Measurements from ENCODE around the gene BCL7C.

BCL7C gene

GRCh38 chr16:30927789-30928378 lies 34.0 kb upstream of the BCL7C start:
- Histone ChIP-seq H3K9me3 (ENCODE audit: insufficient read depth, low read depth, low read length) (no peaks in the 10 kb centered on the region), H3K27ac (ENCODE audit: low read depth, low read length) (peak overlapping the region; percentile 30; the same call in 1 of the 2 replicates), H3K9ac (ENCODE audit: low read depth, low read length) (no peak overlapping the region), H3K27me3 (ENCODE audit: insufficient read depth, low read length) (no peaks in the 10 kb centered on the region), H3K4me3 (ENCODE audit: low read length) (no peak overlapping the region), H3K36me3 (ENCODE audit: insufficient read depth, low read length) (peaks cover 59% of the 10 kb centered on the region), H3K4me1 (ENCODE audit: insufficient read depth, low read length) (no peaks in the 10 kb centered on the region)
- WGBS, result 70% methylated on average over 15 of the region's 15 CpGs

- 95% methylated on average over 22 of the region's 22 CpGs for WGBS
- Histone ChIP-seq H3K9me3 (ENCODE audit: insufficient read depth, low read depth, low read length) (no peaks in the 10 kb centered on the region), H3K27ac (ENCODE audit: low read depth, low read length) (peak overlapping the region; percentile 30; the same call in 1 of the 2 replicates), H3K4me3 (ENCODE audit: low read length) (no peak overlapping the region), H3K4me1 (ENCODE audit: insufficient read depth, low read length) (no peaks in the 10 kb centered on the region), H3K36me3 (ENCODE audit: insufficient read depth, low read length) (peaks cover 52% of the 10 kb centered on the region), H3K9ac (ENCODE audit: low read depth, low read length) (no peak overlapping the region), H3K27me3 (ENCODE audit: insufficient read depth, low read length) (no peaks in the 10 kb centered on the region)
Measured at GRCh38 chr16:30926937-30927788, 33.3 kb upstream of the BCL7C start.

GRCh38 chr16:30925995-30926811 lies 32.3 kb upstream of the BCL7C start:
- Histone ChIP-seq H3K27ac (ENCODE audit: low read depth, low read length) (no peak overlapping the region), H3K9ac (ENCODE audit: low read depth, low read length) (no peak overlapping the region), H3K4me3 (ENCODE audit: low read length) (no peak overlapping the region), H3K27me3 (ENCODE audit: insufficient read depth, low read length) (no peaks in the 10 kb centered on the region), H3K9me3 (ENCODE audit: insufficient read depth, low read depth, low read length) (no peaks in the 10 kb centered on the region), H3K36me3 (ENCODE audit: insufficient read depth, low read length) (peaks cover 44% of the 10 kb centered on the region), H3K4me1 (ENCODE audit: insufficient read depth, low read length) (no peaks in the 10 kb centered on the region)
- 87% methylated on average over 10 of the region's 10 CpGs for WGBS

GRCh38 chr16:30925632-30925987 lies 31.7 kb upstream of the BCL7C start:
- Histone ChIP-seq H3K36me3 (ENCODE audit: insufficient read depth, low read length) (peaks cover 38% of the 10 kb centered on the region), H3K9me3 (ENCODE audit: insufficient read depth, low read depth, low read length) (no peaks in the 10 kb centered on the region), H3K9ac (ENCODE audit: low read depth, low read length) (peak overlapping the region; percentile 27; the same call in 1 of the 2 replicates), H3K4me1 (ENCODE audit: insufficient read depth, low read length) (no peaks in the 10 kb centered on the region), H3K4me3 (ENCODE audit: low read length) (no peak overlapping the region), H3K27me3 (ENCODE audit: insufficient read depth, low read length) (no peaks in the 10 kb centered on the region), H3K27ac (ENCODE audit: low read depth, low read length) (no peak overlapping the region)
- 95% methylated on average over 26 of the region's 26 CpGs for WGBS

GRCh38 chr16:30924913-30925631 lies 31.2 kb upstream of the BCL7C start:
- H3K36me3 ChIP-seq (ENCODE audit: insufficient read depth, low read length), result peaks cover 32% of the 10 kb centered on the region
- peak overlapping the region; percentile 85 for H3K9ac ChIP-seq (ENCODE audit: low read depth, low read length)
- H3K27me3 ChIP-seq (ENCODE audit: insufficient read depth, low read length), result no peaks in the 10 kb centered on the region
- peak overlapping the region; percentile 70 for H3K27ac ChIP-seq (ENCODE audit: low read depth, low read length)
- no peaks in the 10 kb centered on the region for H3K9me3 ChIP-seq (ENCODE audit: insufficient read depth, low read depth, low read length)
- WGBS, result 81% methylated on average over 11 of the region's 11 CpGs
- H3K4me1 ChIP-seq (ENCODE audit: insufficient read depth, low read length), result no peaks in the 10 kb centered on the region
- H3K4me3 ChIP-seq (ENCODE audit: low read length), result peak overlapping the region; percentile 75

- H3K4me3 ChIP-seq (ENCODE audit: low read length), result peak overlapping the region; percentile 75
- H3K36me3 ChIP-seq (ENCODE audit: insufficient read depth, low read length), result peaks cover 26% of the 10 kb centered on the region
- peak overlapping the region; percentile 80 for H3K27ac ChIP-seq (ENCODE audit: low read depth, low read length)
- H3K4me1 ChIP-seq (ENCODE audit: insufficient read depth, low read length), result no peaks in the 10 kb centered on the region
- no peaks in the 10 kb centered on the region for H3K27me3 ChIP-seq (ENCODE audit: insufficient read depth, low read length)
- no peaks in the 10 kb centered on the region for H3K9me3 ChIP-seq (ENCODE audit: insufficient read depth, low read depth, low read length)
- peak overlapping the region; percentile 85 for H3K9ac ChIP-seq (ENCODE audit: low read depth, low read length)
- 2% methylated on average over 53 of the region's 53 CpGs for WGBS
Measured at GRCh38 chr16:30924076-30924912, 30.4 kb upstream of the BCL7C start.

- H3K9me3 ChIP-seq (ENCODE audit: insufficient read depth, low read depth, low read length), result no peaks in the 10 kb centered on the region
- no peaks in the 10 kb centered on the region for H3K4me1 ChIP-seq (ENCODE audit: insufficient read depth, low read length)
- WGBS, result 0% methylated on average over 10 of the region's 31 CpGs
- H3K36me3 ChIP-seq (ENCODE audit: insufficient read depth, low read length), result peaks cover 19% of the 10 kb centered on the region
- H3K9ac ChIP-seq (ENCODE audit: low read depth, low read length), result peak within 1 kb of the TSS; percentile 85
- no peaks in the 10 kb centered on the region for H3K27me3 ChIP-seq (ENCODE audit: insufficient read depth, low read length)
- peak within 1 kb of the TSS; percentile 81 for H3K4me3 ChIP-seq (ENCODE audit: low read length)
- peak within 1 kb of the TSS; percentile 89 for H3K27ac ChIP-seq (ENCODE audit: low read depth, low read length)
Measured at GRCh38 chr16:30923554-30924075, 29.7 kb upstream of the BCL7C start, which contains the start of gene FBXL19. Gene FBXL19 (plus strand): TSS chr16:30923572. CDS start chr16:30925755, 2,183 bp downstream.

- H3K36me3 ChIP-seq (ENCODE audit: insufficient read depth, low read length), result peaks cover 15% of the 10 kb centered on the region
- H3K9me3 ChIP-seq (ENCODE audit: insufficient read depth, low read depth, low read length), result no peaks in the 10 kb centered on the region
- H3K27ac ChIP-seq (ENCODE audit: low read depth, low read length), result peak overlapping the region; percentile 89
- no peaks in the 10 kb centered on the region for H3K4me1 ChIP-seq (ENCODE audit: insufficient read depth, low read length)
- H3K4me3 ChIP-seq (ENCODE audit: low read length), result peak overlapping the region; percentile 75
- WGBS, result under 1% methylated on average over 33 of the region's 33 CpGs
- peak overlapping the region; percentile 85 for H3K9ac ChIP-seq (ENCODE audit: low read depth, low read length)
- no peaks in the 10 kb centered on the region for H3K27me3 ChIP-seq (ENCODE audit: insufficient read depth, low read length)
Measured at GRCh38 chr16:30922960-30923535, 29.2 kb upstream of the BCL7C start.

- H3K9ac ChIP-seq (ENCODE audit: low read depth, low read length), result peak overlapping the region; percentile 85
- peak overlapping the region; percentile 89 for H3K27ac ChIP-seq (ENCODE audit: low read depth, low read length)
- H3K4me3 ChIP-seq (ENCODE audit: low read length), result peak overlapping the region; percentile 81
- no peaks in the 10 kb centered on the region for H3K4me1 ChIP-seq (ENCODE audit: insufficient read depth, low read length)
- H3K27me3 ChIP-seq (ENCODE audit: insufficient read depth, low read length), result no peaks in the 10 kb centered on the region
- under 1% methylated on average over 42 of the region's 42 CpGs for WGBS
- no peaks in the 10 kb centered on the region for H3K9me3 ChIP-seq (ENCODE audit: insufficient read depth, low read depth, low read length)
- peaks cover 14% of the 10 kb centered on the region for H3K36me3 ChIP-seq (ENCODE audit: insufficient read depth, low read length)
Measured at GRCh38 chr16:30922420-30922959, 28.6 kb upstream of the BCL7C start.
